H1 (cell line): ENCODE data around the gene STIM1. TPM values are rescaled to one million over a fixed set of nuclear protein-coding genes. Genes with fewer than 3 reads are reported as not detected.

ENCODE experiments used
- ASH2L ChIP-seq: fragments of 200-600, 300-600 bp; sonication (generic); IDR thresholded peaks from one replicate; pipeline ENCODE4 v1.7.1; 2017; ENCODE audit warnings: low read length
- SAP30 ChIP-seq: fragments of 300-600 bp; sonication (generic); IDR thresholded peaks from 2 replicates; pipeline ENCODE4 v1.7.1; 2012; ENCODE audit warnings: low read length, moderate library complexity, mild to moderate bottlenecking, inconsistent platforms; ENCODE audit not compliant: insufficient read depth, insufficient replicate concordance
- SUZ12 ChIP-seq: fragments of 200-600 bp; sonication (generic); IDR thresholded peaks from 2 replicates; pipeline ENCODE4 v1.6.1; 2012; ENCODE audit warnings: mild to moderate bottlenecking, inconsistent platforms, low read length, moderate library complexity, mixed read lengths
- polyA plus RNA-seq, 7 experiments: library from polyadenylated mRNA; depleted of rRNA in 3 of 7; stranded (reverse) in 5 of 7; unstranded in 2 of 7; fragments of >200 nt in 5 of 7; fragments of 200-250 nt in 2 of 7; gene quantifications; 1 replicate in 5 of 7; 2 replicates in 1 of 7; 4 replicates in 1 of 7; pipeline versions ENCODE4 v1.2.1 to v1.2.3, GENCODE V29; 2011 to 2013; ENCODE audit warnings: missing spikeins in 2 of 7, mixed read lengths in 2 of 7
- total RNA-seq: library from RNA; stranded (reverse); fragmentation: NEBNext Ultra II Directional; extraction: Animal tissue kit (Norgen Biotek cat#: 25700); gene quantifications from 2 replicates; pipeline ENCODE4 v1.2.1, GENCODE V29; 2021
- TF ChIP-seq, protein P1 (sequence below): fragments of 300-600 bp; sonication (generic); IDR thresholded peaks from 2 replicates; pipeline ENCODE4 v1.7.1; 2012; ENCODE audit warnings: low read length, moderate library complexity, mild to moderate bottlenecking, inconsistent platforms; ENCODE audit not compliant: insufficient replicate concordance

Gene STIM1
- total and polyA plus RNA-seq, 2 of the 8 experiments (the other 6 are each of a cell fraction or from before 2014, with no cell fraction given): 11.1 to 12.2 TPM

DNA sequence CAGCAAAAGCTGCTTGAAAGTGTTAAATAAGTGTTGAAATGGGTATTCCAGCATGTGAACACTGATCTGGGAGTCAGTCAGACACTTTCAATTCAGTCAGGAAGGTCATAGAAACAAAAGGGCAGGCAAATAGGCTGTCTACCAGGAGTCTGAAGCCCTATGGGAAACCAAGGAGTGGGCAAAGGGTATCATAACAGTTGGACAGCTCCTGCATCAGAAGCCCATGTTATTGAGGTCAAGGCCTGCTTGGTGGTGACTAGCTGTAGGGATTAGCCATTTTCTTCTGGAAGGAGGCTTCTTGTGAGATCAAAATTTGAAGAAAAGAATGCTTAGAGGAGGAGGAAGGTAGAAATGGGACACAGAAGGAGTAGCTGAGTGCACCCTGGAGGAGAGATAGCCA lies 97.3 kb downstream of the STIM1 start (continued):
- TF ChIP-seq, protein P1, sequence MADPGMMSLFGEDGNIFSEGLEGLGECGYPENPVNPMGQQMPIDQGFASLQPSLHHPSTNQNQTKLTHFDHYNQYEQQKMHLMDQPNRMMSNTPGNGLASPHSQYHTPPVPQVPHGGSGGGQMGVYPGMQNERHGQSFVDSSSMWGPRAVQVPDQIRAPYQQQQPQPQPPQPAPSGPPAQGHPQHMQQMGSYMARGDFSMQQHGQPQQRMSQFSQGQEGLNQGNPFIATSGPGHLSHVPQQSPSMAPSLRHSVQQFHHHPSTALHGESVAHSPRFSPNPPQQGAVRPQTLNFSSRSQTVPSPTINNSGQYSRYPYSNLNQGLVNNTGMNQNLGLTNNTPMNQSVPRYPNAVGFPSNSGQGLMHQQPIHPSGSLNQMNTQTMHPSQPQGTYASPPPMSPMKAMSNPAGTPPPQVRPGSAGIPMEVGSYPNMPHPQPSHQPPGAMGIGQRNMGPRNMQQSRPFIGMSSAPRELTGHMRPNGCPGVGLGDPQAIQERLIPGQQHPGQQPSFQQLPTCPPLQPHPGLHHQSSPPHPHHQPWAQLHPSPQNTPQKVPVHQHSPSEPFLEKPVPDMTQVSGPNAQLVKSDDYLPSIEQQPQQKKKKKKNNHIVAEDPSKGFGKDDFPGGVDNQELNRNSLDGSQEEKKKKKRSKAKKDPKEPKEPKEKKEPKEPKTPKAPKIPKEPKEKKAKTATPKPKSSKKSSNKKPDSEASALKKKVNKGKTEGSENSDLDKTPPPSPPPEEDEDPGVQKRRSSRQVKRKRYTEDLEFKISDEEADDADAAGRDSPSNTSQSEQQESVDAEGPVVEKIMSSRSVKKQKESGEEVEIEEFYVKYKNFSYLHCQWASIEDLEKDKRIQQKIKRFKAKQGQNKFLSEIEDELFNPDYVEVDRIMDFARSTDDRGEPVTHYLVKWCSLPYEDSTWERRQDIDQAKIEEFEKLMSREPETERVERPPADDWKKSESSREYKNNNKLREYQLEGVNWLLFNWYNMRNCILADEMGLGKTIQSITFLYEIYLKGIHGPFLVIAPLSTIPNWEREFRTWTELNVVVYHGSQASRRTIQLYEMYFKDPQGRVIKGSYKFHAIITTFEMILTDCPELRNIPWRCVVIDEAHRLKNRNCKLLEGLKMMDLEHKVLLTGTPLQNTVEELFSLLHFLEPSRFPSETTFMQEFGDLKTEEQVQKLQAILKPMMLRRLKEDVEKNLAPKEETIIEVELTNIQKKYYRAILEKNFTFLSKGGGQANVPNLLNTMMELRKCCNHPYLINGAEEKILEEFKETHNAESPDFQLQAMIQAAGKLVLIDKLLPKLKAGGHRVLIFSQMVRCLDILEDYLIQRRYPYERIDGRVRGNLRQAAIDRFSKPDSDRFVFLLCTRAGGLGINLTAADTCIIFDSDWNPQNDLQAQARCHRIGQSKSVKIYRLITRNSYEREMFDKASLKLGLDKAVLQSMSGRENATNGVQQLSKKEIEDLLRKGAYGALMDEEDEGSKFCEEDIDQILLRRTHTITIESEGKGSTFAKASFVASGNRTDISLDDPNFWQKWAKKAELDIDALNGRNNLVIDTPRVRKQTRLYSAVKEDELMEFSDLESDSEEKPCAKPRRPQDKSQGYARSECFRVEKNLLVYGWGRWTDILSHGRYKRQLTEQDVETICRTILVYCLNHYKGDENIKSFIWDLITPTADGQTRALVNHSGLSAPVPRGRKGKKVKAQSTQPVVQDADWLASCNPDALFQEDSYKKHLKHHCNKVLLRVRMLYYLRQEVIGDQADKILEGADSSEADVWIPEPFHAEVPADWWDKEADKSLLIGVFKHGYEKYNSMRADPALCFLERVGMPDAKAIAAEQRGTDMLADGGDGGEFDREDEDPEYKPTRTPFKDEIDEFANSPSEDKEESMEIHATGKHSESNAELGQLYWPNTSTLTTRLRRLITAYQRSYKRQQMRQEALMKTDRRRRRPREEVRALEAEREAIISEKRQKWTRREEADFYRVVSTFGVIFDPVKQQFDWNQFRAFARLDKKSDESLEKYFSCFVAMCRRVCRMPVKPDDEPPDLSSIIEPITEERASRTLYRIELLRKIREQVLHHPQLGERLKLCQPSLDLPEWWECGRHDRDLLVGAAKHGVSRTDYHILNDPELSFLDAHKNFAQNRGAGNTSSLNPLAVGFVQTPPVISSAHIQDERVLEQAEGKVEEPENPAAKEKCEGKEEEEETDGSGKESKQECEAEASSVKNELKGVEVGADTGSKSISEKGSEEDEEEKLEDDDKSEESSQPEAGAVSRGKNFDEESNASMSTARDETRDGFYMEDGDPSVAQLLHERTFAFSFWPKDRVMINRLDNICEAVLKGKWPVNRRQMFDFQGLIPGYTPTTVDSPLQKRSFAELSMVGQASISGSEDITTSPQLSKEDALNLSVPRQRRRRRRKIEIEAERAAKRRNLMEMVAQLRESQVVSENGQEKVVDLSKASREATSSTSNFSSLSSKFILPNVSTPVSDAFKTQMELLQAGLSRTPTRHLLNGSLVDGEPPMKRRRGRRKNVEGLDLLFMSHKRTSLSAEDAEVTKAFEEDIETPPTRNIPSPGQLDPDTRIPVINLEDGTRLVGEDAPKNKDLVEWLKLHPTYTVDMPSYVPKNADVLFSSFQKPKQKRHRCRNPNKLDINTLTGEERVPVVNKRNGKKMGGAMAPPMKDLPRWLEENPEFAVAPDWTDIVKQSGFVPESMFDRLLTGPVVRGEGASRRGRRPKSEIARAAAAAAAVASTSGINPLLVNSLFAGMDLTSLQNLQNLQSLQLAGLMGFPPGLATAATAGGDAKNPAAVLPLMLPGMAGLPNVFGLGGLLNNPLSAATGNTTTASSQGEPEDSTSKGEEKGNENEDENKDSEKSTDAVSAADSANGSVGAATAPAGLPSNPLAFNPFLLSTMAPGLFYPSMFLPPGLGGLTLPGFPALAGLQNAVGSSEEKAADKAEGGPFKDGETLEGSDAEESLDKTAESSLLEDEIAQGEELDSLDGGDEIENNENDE: no peak
- no peak for TF ChIP-seq SAP30
- TF ChIP-seq ASH2L: no peak
- TF ChIP-seq SUZ12: no peak
